ENCODE measurements around the gene CSNK1G2.
A peak's percentile ranks its signal among the peaks of the same experiment; 100 is the strongest.

CSNK1G2 gene

GRCh38 chr19:1920644-1921043, 20.3 kb upstream of the CSNK1G2 start:
- no peak for DNase-seq

- no peak for DNase-seq
Observed at GRCh38 chr19:1921326-1921725, 19.6 kb upstream of the CSNK1G2 start.

- DNase-seq: no peak
Observed at GRCh38 chr19:1921825-1922224, 19.1 kb upstream of the CSNK1G2 start.

- DNase-seq: no peak
Observed at GRCh38 chr19:1922803-1923202, 18.2 kb upstream of the CSNK1G2 start.

GRCh38 chr19:1923319-1923718, 17.7 kb upstream of the CSNK1G2 start:
- DNase-seq: no peak

- DNase-seq: no peak
Observed at GRCh38 chr19:1924320-1924961, 16.5 kb upstream of the CSNK1G2 start.

GRCh38 chr19:1925544-1925943, 15.4 kb upstream of the CSNK1G2 start:
- no peak for DNase-seq

- peak; percentile 74 for DNase-seq
Observed at GRCh38 chr19:1929021-1929742, 11.8 kb upstream of the CSNK1G2 start.

- DNase-seq: no peak
Observed at GRCh38 chr19:1931445-1931844, 9.5 kb upstream of the CSNK1G2 start.

- DNase-seq: no peak
Observed at GRCh38 chr19:1932395-1932794, 8.6 kb upstream of the CSNK1G2 start.

GRCh38 chr19:1933244-1933643, 7.7 kb upstream of the CSNK1G2 start:
- DNase-seq: no peak

- DNase-seq: no peak
Observed at GRCh38 chr19:1933942-1934341, 7.0 kb upstream of the CSNK1G2 start.

- DNase-seq: peak; percentile 24
Observed at GRCh38 chr19:1935484-1936208, 5.3 kb upstream of the CSNK1G2 start.

GRCh38 chr19:1936430-1936829, 4.5 kb upstream of the CSNK1G2 start:
- no peak for DNase-seq

- DNase-seq: no peak
Observed at GRCh38 chr19:1936916-1937610, 3.9 kb upstream of the CSNK1G2 start.

- no peak for DNase-seq
Observed at GRCh38 chr19:1938071-1938470, 2.9 kb upstream of the CSNK1G2 start.

GRCh38 chr19:1942078-1942933, 1.3 kb downstream of the CSNK1G2 start:
- peak; percentile 59 for DNase-seq

- no peak for DNase-seq
Observed at GRCh38 chr19:1942934-1943555, 2.1 kb downstream of the CSNK1G2 start.

- DNase-seq: no peak
Observed at GRCh38 chr19:1943661-1944087, 2.7 kb downstream of the CSNK1G2 start.

GRCh38 chr19:1944088-1944915, 3.3 kb downstream of the CSNK1G2 start:
- DNase-seq: no peak

All from fibroblast of skin of scalp (primary cell).